Calu3 (cell line): Measurements from ENCODE around the gene SERTAD2. TPM values are rescaled to one million over a fixed set of nuclear protein-coding genes. Genes with fewer than 3 reads are reported as not detected.

Experiments
- BruUV-seq: library from RNA; stranded (reverse); fragments of 400-500 nt; replicated peaks from 2 replicates; lab custom pipeline; 2021; lab: Mats Ljungman, UMichigan
- CTCF ChIA-PET: fragments of 300-600 bp; sonication (Branson Sonifier 250); formaldehyde crosslinking; loops from one replicate; lab custom pipeline; 2022; ENCODE audit warnings: antibody characterized with exemption; lab: Charles Lee
- DNase-seq: peaks from one replicate; pipeline ENCODE4 v3.0.0; 2022
- H3K27ac Mint-ChIP-seq: one replicate; pipeline ENCODE4 v1.8.0; 2022; ENCODE audit warnings: mixed read lengths; ENCODE audit not compliant: unreplicated experiment
- H3K27me3 Mint-ChIP-seq: one replicate; pipeline ENCODE4 v1.8.0; 2022; ENCODE audit warnings: mixed read lengths; ENCODE audit not compliant: unreplicated experiment
- H3K36me3 Mint-ChIP-seq: one replicate; pipeline ENCODE4 v1.8.0; 2022; ENCODE audit warnings: mild to moderate bottlenecking, moderate library complexity, mixed read lengths; ENCODE audit not compliant: insufficient read depth, unreplicated experiment
- H3K4me1 Mint-ChIP-seq: one replicate; pipeline ENCODE4 v1.8.0; 2022; ENCODE audit warnings: mild to moderate bottlenecking, low read depth, mixed read lengths; ENCODE audit not compliant: unreplicated experiment
- H3K4me3 Mint-ChIP-seq: one replicate; pipeline ENCODE4 v1.8.0; 2022; ENCODE audit warnings: mild to moderate bottlenecking, low read depth, moderate library complexity, mixed read lengths; ENCODE audit not compliant: unreplicated experiment
- H3K9me3 Mint-ChIP-seq: one replicate; pipeline ENCODE4 v1.8.0; 2022; ENCODE audit warnings: low read depth, mixed read lengths; ENCODE audit not compliant: unreplicated experiment
- intact Hi-C: fragments of 100-400 bp; cut with micrococcal nuclease; formaldehyde crosslinking; loops from one replicate; pipeline ENCODE4 v1.10.0; 2022; ENCODE audit not compliant: unreplicated experiment
- total RNA-seq: library from RNA; stranded (reverse); gene quantifications from 2 replicates; pipeline ENCODE4 v1.2.3, GENCODE V29; 2022
- TF ChIP-seq, protein P1 (sequence below): fragments of 200-600 bp; IDR thresholded peaks from one replicate; pipeline ENCODE4 v1.8.0; 2022; ENCODE audit warnings: antibody characterized with exemption; ENCODE audit not compliant: unreplicated experiment

The SERTAD2 gene
- total RNA-seq, 1 experiment from 2014 or later, result 19.2 TPM

DNA sequence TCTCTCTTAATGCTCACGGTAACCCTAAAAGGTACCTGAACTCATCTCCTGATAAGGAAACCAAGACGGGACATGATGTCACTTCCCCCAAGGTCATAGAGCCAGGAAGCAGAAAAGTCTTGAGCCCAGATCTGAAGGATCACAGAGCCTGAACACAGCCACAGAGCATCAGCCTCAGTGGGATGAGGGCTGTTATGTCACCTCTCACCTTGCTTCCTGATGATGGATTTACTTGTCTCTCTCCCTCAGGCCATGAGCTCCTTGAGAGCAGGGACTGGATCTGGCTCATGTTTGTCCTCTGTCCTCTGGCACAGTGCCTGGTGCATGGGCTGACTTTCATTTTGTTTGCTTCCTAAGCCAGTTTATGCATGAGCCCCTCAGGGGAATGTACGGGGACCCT, 54.2 kb downstream of the SERTAD2 start:
- intact Hi-C loops, result no loop called here
- peaks cover 7% of the 10 kb centered on the region for H3K36me3 Mint-ChIP-seq
- H3K4me1 Mint-ChIP-seq, result peaks cover 22% of the 10 kb centered on the region
- peaks cover under 1% of the 10 kb centered on the region for H3K9me3 Mint-ChIP-seq
- no peak for DNase-seq
- CTCF ChIA-PET, result interaction anchor here (0.6 kb wide), 1 partner anchor 434 kb away, joined by 4 read pairs; no protein-coding TSS in a partner anchor
- H3K4me3 Mint-ChIP-seq, result no peak overlapping the region
- H3K27ac Mint-ChIP-seq, result no peak overlapping the region
- TF ChIP-seq, protein P1, sequence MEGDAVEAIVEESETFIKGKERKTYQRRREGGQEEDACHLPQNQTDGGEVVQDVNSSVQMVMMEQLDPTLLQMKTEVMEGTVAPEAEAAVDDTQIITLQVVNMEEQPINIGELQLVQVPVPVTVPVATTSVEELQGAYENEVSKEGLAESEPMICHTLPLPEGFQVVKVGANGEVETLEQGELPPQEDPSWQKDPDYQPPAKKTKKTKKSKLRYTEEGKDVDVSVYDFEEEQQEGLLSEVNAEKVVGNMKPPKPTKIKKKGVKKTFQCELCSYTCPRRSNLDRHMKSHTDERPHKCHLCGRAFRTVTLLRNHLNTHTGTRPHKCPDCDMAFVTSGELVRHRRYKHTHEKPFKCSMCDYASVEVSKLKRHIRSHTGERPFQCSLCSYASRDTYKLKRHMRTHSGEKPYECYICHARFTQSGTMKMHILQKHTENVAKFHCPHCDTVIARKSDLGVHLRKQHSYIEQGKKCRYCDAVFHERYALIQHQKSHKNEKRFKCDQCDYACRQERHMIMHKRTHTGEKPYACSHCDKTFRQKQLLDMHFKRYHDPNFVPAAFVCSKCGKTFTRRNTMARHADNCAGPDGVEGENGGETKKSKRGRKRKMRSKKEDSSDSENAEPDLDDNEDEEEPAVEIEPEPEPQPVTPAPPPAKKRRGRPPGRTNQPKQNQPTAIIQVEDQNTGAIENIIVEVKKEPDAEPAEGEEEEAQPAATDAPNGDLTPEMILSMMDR, result no peak
- BruUV-seq, result no TSS peak
- H3K27me3 Mint-ChIP-seq, result no peaks in the 10 kb centered on the region

DNA sequence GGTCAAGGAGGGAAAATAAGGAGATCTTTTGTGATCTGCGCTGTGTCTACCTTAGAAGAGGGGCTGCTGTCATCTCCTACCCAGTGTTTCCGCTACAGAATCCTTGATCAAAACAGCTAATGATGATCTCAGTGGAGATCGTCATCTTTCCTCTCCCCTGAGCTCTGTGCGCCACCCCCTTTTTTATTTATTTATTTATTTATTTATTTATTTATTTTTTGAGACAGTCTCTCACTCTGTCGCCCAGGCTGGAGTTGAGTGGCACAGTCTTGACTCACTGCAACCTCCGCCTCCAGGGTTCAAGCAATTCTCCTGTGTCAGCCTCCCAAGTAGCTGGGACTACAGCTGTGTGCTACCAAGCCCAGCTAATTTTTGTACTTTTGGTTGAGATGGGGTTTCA, 55.5 kb downstream of the SERTAD2 start:
- no peak for DNase-seq
- no TSS peak for BruUV-seq
- TF ChIP-seq, protein P1, result no peak
- H3K9me3 Mint-ChIP-seq, result no peaks in the 10 kb centered on the region
- peaks cover 22% of the 10 kb centered on the region for H3K4me1 Mint-ChIP-seq
- H3K36me3 Mint-ChIP-seq, result no peaks in the 10 kb centered on the region
- no peak overlapping the region for H3K27ac Mint-ChIP-seq
- no peaks in the 10 kb centered on the region for H3K27me3 Mint-ChIP-seq
- intact Hi-C loops, result no loop called here
- CTCF ChIA-PET, result no interaction called here
- no peak overlapping the region for H3K4me3 Mint-ChIP-seq

DNA sequence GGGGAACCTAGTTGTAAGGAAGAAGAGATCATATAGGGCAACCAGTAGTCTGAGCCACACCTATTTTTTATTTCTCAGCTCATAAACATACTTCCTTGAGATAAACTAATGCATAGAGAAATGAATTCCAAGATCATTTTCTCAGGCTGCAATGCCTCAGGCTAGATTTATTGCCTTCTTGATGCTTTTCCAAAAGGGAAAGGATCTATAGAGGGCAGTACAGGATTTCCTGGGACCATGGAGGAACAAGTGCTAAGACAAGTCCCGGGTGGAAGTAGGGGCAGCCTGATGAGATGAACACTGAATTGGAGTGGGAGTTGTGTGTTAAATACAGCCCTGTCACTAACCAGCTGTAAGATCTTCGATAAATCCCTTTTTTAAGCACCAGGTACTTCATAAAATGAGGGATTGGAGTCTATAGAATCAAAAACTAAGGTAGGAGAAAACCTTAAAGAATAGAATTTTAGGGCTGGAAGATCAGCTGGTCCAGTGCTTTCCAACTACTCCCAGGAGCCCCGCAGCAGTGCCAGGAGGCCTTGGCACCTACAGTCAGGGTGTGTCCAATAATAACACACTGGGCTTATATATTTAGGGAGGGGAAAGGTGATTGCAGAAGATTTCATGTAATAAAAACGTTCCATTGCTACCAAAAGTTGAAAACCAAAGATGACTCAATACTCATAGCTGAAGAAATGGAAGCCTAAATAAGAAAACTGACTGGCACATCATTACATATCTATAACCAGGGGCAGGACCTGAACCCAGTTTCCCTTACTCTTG, 58.1 kb downstream of the SERTAD2 start:
- CTCF ChIA-PET, result interaction anchor here (1.0 kb wide), 1 partner anchor 278 kb away, joined by 3 read pairs; no protein-coding TSS in a partner anchor
- BruUV-seq, result no TSS peak
- Mint-ChIP-seq H3K4me3 (no peak overlapping the region), H3K27me3 (no peaks in the 10 kb centered on the region), H3K4me1 (peaks cover 11% of the 10 kb centered on the region), H3K27ac (no peak overlapping the region), H3K36me3 (peaks cover 5% of the 10 kb centered on the region), H3K9me3 (no peaks in the 10 kb centered on the region)
- intact Hi-C loops, result loop anchor here (2.0 kb wide), 1 partner anchor 277 kb away; no protein-coding TSS in a partner anchor
- no peak for DNase-seq
- TF ChIP-seq, protein P1, result no peak

DNA sequence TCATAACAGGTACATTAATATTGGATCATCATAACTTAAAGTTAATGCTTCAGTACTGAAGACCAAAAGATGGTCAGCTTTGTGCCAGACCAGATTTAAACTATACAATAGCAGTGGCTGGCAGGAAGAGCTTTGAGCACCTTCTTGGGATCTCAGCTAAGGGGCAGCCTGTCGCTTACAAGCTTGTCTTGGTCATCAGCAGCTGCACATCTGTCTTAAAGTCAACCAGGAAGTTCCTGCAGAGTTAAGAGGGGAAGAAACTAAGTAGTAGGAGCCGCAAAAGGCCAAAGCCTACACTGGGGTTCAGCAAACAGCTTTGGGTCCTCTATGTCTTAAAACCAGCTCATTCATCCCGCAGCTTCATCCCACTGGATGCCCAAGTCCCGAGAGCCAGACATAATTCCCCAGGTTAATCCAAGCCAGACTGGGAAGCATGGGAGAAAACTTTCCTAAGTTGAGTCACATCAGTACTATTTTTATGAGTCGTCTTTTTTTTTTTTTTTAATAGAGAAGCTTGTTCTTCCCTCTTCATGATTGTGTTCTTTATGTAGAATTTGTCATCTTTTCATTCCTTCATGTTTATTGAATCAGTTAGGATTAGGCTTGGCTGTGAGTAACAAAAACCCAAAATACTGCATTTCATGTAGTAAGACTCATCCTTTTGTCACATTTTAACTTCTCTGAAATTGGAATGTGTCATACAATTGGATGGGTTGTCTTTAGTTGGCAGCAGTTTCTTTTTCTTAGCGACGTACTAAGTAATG, 59.3 kb downstream of the SERTAD2 start:
- BruUV-seq, result no TSS peak
- Mint-ChIP-seq H3K36me3 (peaks cover 5% of the 10 kb centered on the region), H3K27me3 (no peaks in the 10 kb centered on the region), H3K4me1 (peaks cover 3% of the 10 kb centered on the region), H3K9me3 (no peaks in the 10 kb centered on the region), H3K4me3 (no peak overlapping the region), H3K27ac (no peak overlapping the region)
- intact Hi-C loops, result loop anchor here (2.0 to 5.0 kb wide), 2 partner anchors 278 to 978 kb away; no protein-coding TSS in a partner anchor
- DNase-seq, result no peak
- TF ChIP-seq, protein P1, result no peak
- CTCF ChIA-PET, result interaction anchor here (0.6 to 0.7 kb wide), 3 partner anchors 46 to 747 kb away, joined by 3 to 5 read pairs (median 4); no protein-coding TSS in a partner anchor
